GM23338 (cell line): ENCODE results near the gene PASK. TPM values are rescaled to one million over a fixed set of nuclear protein-coding genes. Genes with fewer than 3 reads are reported as not detected.
A peak's percentile ranks its signal among the peaks of the same experiment; 100 is the strongest.

Experiments
- ATAC-seq: fragments of 200-7000 bp; cut with Tn5 transposase; 3 replicates; pipeline ENCODE4 v1.9.1; 2020
- DNase-seq: peaks from one replicate; pipeline ENCODE4 v3.0.0-alpha.2; 2015; ENCODE audit warnings: low spot score
- H2AFZ ChIP-seq: fragments of 200-600 bp; sonication (generic); 2 replicates; pipeline ENCODE4 v1.8.0; 2016; ENCODE audit warnings: antibody characterized with exemption, mild to moderate bottlenecking, moderate library complexity
- H3F3A ChIP-seq: fragments of 200-600 bp; sonication (generic); replicated peaks from 2 replicates; pipeline ENCODE4 v1.8.0; 2017; ENCODE audit warnings: antibody characterized with exemption, mixed run types, low read depth
- H3K27ac ChIP-seq: fragments of 200-600 bp; sonication (generic); 2 replicates; pipeline ENCODE4 v1.6.1; 2016; ENCODE audit warnings: low read depth
- H3K27me3 ChIP-seq: fragments of 200-600 bp; sonication (generic); 2 replicates; pipeline ENCODE4 v1.8.0; 2016; ENCODE audit warnings: mild to moderate bottlenecking, mixed run types, moderate library complexity; ENCODE audit not compliant: insufficient read depth
- H3K36me3 ChIP-seq: fragments of 200-600 bp; sonication (generic); 2 replicates; pipeline ENCODE4 v1.8.0; 2016; ENCODE audit warnings: mild to moderate bottlenecking; ENCODE audit not compliant: insufficient read depth
- H3K4me1 ChIP-seq: fragments of 200-600 bp; sonication (generic); 2 replicates; pipeline ENCODE4 v1.8.0; 2016; ENCODE audit warnings: mild to moderate bottlenecking, moderate library complexity; ENCODE audit not compliant: insufficient read depth
- H3K4me2 ChIP-seq: fragments of 200-600 bp; sonication (generic); 2 replicates; pipeline ENCODE4 v1.7.1; 2017; ENCODE audit warnings: mixed run types
- H3K4me3 ChIP-seq: fragments of 200-600 bp; sonication (generic); 2 replicates; pipeline ENCODE4 v1.6.1; 2016; ENCODE audit warnings: mixed run types
- H3K79me2 ChIP-seq: fragments of 200-600 bp; sonication (generic); replicated peaks from 2 replicates; pipeline ENCODE4 v1.8.0; 2017; ENCODE audit warnings: mild to moderate bottlenecking; ENCODE audit not compliant: insufficient read depth
- H3K9me2 ChIP-seq: fragments of 200-600 bp; sonication (generic); 2 replicates; pipeline ENCODE4 v1.8.0; 2017; ENCODE audit not compliant: insufficient read depth
- H4K20me1 ChIP-seq: fragments of 200-600 bp; sonication (generic); replicated peaks from 2 replicates; pipeline ENCODE4 v1.8.0; 2017; ENCODE audit warnings: mild to moderate bottlenecking; ENCODE audit not compliant: insufficient read depth
- H3K27ac Mint-ChIP-seq: 2 replicates; pipeline ENCODE4 v1.8.0; 2020; ENCODE audit warnings: inconsistent platforms, mild to moderate bottlenecking, moderate library complexity, mixed read lengths
- H3K27me3 Mint-ChIP-seq: 3 replicates; pipeline ENCODE4 v1.8.0; 2022; ENCODE audit warnings: low read depth, mild to moderate bottlenecking, moderate library complexity, mixed read lengths, inconsistent platforms; ENCODE audit not compliant: insufficient read depth, poor library complexity
- H3K36me3 Mint-ChIP-seq: 3 replicates; pipeline ENCODE4 v1.8.0; 2021; ENCODE audit warnings: low read depth, mild to moderate bottlenecking, inconsistent platforms, moderate library complexity, mixed read lengths
- H3K4me1 Mint-ChIP-seq: 3 replicates; pipeline ENCODE4 v1.8.0; 2020; ENCODE audit warnings: mild to moderate bottlenecking, inconsistent platforms, mixed read lengths
- H3K4me3 Mint-ChIP-seq: 3 replicates; pipeline ENCODE4 v1.8.0; 2021; ENCODE audit warnings: moderate library complexity, mild to moderate bottlenecking, inconsistent platforms, mixed read lengths
- H3K9me3 Mint-ChIP-seq: 3 replicates; pipeline ENCODE4 v1.8.0; 2020; ENCODE audit warnings: moderate library complexity, mild to moderate bottlenecking, inconsistent platforms, mixed read lengths
- CREB1 ChIP-seq: fragments of 250-450 bp; sonication (Bioruptor Pico); IDR thresholded peaks from 2 replicates; pipeline ENCODE4 v1.5.0; 2020; ENCODE audit warnings: low read depth, mild to moderate bottlenecking, moderate library complexity
- EZH2 ChIP-seq: fragments of 200-600 bp; sonication (generic); IDR thresholded peaks from one replicate; pipeline ENCODE4 v1.8.0; 2017; ENCODE audit warnings: antibody characterized with exemption, mild to moderate bottlenecking, low read depth; ENCODE audit not compliant: unreplicated experiment
- EZH2phosphoT487 ChIP-seq: fragments of 200-600 bp; sonication (generic); IDR thresholded peaks from one replicate; pipeline ENCODE4 v1.8.1; 2018; ENCODE audit warnings: antibody characterized with exemption; ENCODE audit not compliant: unreplicated experiment
- JUNB ChIP-seq: IDR thresholded peaks from one replicate; pipeline ENCODE4 v1.6.1; 2016; ENCODE audit warnings: antibody characterized with exemption; ENCODE audit not compliant: unreplicated experiment
- NANOG ChIP-seq: IDR thresholded peaks from 2 replicates; pipeline ENCODE4 v1.6.1; 2016; ENCODE audit warnings: antibody characterized with exemption, borderline replicate concordance
- POLR2AphosphoS5 ChIP-seq: IDR thresholded peaks from 2 replicates; pipeline ENCODE4 v1.6.1; 2016; ENCODE audit warnings: antibody characterized with exemption, low read depth
- STAT1 ChIP-seq: IDR thresholded peaks from one replicate; pipeline ENCODE4 v1.6.1; 2016; ENCODE audit warnings: antibody characterized with exemption; ENCODE audit not compliant: unreplicated experiment
- ZNF114 ChIP-seq: fragments of 250-450 bp; sonication (Bioruptor Pico); IDR thresholded peaks from 2 replicates; pipeline ENCODE4 v1.5.0; 2020; ENCODE audit warnings: mild to moderate bottlenecking, moderate library complexity
- ZNF331 ChIP-seq: fragments of 250-450 bp; sonication (Bioruptor Pico); IDR thresholded peaks from 2 replicates; pipeline ENCODE4 v1.5.0; 2020; ENCODE audit warnings: low read depth, mild to moderate bottlenecking, moderate library complexity
- polyA plus RNA-seq: library from polyadenylated mRNA; unstranded; fragments of >200 nt; fragmentation: Nextera tagmentation; extraction: Ambion mirVana; gene quantifications from 2 replicates; pipeline ENCODE4 v1.2.1, GENCODE V29; 2016
- total RNA-seq: library from RNA; depleted of rRNA; stranded (reverse); fragments of >200 nt; shearing (Covaris generic); gene quantifications from 2 replicates; pipeline ENCODE4 v1.2.3, GENCODE V29; 2014
- TF ChIP-seq, protein P1 (sequence below): fragments of 250-450 bp; sonication (Bioruptor Pico); IDR thresholded peaks from 2 replicates; pipeline ENCODE4 v1.5.0; 2020; ENCODE audit warnings: mild to moderate bottlenecking, moderate library complexity
- TF ChIP-seq, protein P2 (sequence below): IDR thresholded peaks from 2 replicates; pipeline ENCODE4 v1.6.1; 2016; ENCODE audit warnings: antibody characterized with exemption
- TF ChIP-seq, protein P3 (sequence below): IDR thresholded peaks from one replicate; pipeline ENCODE4 v1.6.1; 2018; ENCODE audit warnings: antibody characterized with exemption; ENCODE audit not compliant: unreplicated experiment
- TF ChIP-seq, protein P4 (sequence below), 2 experiments: fragments of 200-600 bp in 1 of 2; sonication (generic) in 1 of 2; conservative IDR thresholded peaks; 2 replicates each; pipeline versions ENCODE4 v1.5.1 to v1.6.1; 2016 to 2017; ENCODE audit warnings: antibody characterized with exemption in 2 of 2, low read depth in 2 of 2, mild to moderate bottlenecking in 2 of 2, moderate library complexity in 1 of 2

The PASK gene
- total and polyA plus RNA-seq, 2 experiments from 2014 or later, result 12.5 to 38.4 TPM

DNA sequence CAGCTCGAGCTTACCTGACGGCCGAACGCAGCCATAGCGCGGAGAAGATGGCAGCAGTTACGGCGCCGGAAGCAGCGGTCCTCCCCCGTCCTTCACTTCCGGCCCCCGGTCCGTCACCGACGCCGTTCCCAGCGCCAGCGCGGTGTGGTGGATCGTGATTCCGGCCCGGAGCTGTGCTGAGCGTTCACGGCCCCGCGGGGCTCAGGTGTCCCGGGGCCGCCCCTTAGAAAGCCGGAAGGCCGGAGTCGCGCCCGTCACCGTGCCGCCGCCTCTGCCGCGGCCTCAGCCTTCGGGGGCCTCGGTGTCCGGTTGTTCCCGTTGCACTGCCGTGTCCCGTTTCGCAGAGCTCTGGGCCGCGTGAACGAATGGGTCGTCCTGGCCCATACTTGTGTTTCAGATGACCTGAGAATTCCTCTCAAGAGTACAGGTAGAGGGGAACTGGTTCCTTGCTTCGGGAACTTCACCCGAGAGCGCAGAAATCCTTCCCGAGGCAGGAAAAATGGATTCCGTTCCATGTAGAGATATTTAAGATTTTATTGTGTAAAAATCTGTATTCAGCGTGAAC, 47.0 kb downstream of the PASK start, which contains the start of gene MTERF4:
Gene MTERF4, minus strand, starts transcription at position 49 of the 565 bp plus-strand sequence. Its CDS starts 14 bp downstream, at position 35.
- H3K79me2 ChIP-seq, result peaks cover 46% of the 10 kb centered on the region

More for the DNA sequence above, 47.0 kb downstream of the PASK start, which contains the start of gene MTERF4:
- TF ChIP-seq, protein P1, sequence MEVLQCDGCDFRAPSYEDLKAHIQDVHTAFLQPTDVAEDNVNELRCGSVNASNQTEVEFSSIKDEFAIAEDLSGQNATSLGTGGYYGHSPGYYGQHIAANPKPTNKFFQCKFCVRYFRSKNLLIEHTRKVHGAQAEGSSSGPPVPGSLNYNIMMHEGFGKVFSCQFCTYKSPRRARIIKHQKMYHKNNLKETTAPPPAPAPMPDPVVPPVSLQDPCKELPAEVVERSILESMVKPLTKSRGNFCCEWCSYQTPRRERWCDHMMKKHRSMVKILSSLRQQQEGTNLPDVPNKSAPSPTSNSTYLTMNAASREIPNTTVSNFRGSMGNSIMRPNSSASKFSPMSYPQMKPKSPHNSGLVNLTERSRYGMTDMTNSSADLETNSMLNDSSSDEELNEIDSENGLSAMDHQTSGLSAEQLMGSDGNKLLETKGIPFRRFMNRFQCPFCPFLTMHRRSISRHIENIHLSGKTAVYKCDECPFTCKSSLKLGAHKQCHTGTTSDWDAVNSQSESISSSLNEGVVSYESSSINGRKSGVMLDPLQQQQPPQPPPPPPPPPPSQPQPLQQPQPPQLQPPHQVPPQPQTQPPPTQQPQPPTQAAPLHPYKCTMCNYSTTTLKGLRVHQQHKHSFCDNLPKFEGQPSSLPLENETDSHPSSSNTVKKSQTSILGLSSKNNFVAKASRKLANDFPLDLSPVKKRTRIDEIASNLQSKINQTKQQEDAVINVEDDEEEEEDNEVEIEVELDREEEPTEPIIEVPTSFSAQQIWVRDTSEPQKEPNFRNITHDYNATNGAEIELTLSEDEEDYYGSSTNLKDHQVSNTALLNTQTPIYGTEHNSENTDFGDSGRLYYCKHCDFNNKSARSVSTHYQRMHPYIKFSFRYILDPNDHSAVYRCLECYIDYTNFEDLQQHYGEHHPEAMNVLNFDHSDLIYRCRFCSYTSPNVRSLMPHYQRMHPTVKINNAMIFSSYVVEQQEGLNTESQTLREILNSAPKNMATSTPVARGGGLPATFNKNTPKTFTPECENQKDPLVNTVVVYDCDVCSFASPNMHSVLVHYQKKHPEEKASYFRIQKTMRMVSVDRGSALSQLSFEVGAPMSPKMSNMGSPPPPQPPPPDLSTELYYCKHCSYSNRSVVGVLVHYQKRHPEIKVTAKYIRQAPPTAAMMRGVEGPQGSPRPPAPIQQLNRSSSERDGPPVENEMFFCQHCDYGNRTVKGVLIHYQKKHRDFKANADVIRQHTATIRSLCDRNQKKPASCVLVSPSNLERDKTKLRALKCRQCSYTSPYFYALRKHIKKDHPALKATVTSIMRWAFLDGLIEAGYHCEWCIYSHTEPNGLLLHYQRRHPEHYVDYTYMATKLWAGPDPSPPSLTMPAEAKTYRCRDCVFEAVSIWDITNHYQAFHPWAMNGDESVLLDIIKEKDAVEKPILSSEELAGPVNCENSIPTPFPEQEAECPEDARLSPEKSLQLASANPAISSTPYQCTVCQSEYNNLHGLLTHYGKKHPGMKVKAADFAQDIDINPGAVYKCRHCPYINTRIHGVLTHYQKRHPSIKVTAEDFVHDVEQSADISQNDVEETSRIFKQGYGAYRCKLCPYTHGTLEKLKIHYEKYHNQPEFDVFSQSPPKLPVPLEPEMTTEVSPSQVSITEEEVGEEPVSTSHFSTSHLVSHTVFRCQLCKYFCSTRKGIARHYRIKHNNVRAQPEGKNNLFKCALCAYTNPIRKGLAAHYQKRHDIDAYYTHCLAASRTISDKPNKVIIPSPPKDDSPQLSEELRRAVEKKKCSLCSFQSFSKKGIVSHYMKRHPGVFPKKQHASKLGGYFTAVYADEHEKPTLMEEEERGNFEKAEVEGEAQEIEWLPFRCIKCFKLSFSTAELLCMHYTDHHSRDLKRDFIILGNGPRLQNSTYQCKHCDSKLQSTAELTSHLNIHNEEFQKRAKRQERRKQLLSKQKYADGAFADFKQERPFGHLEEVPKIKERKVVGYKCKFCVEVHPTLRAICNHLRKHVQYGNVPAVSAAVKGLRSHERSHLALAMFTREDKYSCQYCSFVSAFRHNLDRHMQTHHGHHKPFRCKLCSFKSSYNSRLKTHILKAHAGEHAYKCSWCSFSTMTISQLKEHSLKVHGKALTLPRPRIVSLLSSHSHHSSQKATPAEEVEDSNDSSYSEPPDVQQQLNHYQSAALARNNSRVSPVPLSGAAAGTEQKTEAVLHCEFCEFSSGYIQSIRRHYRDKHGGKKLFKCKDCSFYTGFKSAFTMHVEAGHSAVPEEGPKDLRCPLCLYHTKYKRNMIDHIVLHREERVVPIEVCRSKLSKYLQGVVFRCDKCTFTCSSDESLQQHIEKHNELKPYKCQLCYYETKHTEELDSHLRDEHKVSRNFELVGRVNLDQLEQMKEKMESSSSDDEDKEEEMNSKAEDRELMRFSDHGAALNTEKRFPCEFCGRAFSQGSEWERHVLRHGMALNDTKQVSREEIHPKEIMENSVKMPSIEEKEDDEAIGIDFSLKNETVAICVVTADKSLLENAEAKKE (CRISPR knock-in tag), result no peak
- TF ChIP-seq, protein P2, sequence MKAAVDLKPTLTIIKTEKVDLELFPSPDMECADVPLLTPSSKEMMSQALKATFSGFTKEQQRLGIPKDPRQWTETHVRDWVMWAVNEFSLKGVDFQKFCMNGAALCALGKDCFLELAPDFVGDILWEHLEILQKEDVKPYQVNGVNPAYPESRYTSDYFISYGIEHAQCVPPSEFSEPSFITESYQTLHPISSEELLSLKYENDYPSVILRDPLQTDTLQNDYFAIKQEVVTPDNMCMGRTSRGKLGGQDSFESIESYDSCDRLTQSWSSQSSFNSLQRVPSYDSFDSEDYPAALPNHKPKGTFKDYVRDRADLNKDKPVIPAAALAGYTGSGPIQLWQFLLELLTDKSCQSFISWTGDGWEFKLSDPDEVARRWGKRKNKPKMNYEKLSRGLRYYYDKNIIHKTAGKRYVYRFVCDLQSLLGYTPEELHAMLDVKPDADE, result peak; percentile 89
- no peak for TF ChIP-seq NANOG
- TF ChIP-seq STAT1, result no peak
- no peak for TF ChIP-seq JUNB
- TF ChIP-seq, protein P3, sequence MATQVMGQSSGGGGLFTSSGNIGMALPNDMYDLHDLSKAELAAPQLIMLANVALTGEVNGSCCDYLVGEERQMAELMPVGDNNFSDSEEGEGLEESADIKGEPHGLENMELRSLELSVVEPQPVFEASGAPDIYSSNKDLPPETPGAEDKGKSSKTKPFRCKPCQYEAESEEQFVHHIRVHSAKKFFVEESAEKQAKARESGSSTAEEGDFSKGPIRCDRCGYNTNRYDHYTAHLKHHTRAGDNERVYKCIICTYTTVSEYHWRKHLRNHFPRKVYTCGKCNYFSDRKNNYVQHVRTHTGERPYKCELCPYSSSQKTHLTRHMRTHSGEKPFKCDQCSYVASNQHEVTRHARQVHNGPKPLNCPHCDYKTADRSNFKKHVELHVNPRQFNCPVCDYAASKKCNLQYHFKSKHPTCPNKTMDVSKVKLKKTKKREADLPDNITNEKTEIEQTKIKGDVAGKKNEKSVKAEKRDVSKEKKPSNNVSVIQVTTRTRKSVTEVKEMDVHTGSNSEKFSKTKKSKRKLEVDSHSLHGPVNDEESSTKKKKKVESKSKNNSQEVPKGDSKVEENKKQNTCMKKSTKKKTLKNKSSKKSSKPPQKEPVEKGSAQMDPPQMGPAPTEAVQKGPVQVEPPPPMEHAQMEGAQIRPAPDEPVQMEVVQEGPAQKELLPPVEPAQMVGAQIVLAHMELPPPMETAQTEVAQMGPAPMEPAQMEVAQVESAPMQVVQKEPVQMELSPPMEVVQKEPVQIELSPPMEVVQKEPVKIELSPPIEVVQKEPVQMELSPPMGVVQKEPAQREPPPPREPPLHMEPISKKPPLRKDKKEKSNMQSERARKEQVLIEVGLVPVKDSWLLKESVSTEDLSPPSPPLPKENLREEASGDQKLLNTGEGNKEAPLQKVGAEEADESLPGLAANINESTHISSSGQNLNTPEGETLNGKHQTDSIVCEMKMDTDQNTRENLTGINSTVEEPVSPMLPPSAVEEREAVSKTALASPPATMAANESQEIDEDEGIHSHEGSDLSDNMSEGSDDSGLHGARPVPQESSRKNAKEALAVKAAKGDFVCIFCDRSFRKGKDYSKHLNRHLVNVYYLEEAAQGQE, result no peak
- TF ChIP-seq, protein P4, sequence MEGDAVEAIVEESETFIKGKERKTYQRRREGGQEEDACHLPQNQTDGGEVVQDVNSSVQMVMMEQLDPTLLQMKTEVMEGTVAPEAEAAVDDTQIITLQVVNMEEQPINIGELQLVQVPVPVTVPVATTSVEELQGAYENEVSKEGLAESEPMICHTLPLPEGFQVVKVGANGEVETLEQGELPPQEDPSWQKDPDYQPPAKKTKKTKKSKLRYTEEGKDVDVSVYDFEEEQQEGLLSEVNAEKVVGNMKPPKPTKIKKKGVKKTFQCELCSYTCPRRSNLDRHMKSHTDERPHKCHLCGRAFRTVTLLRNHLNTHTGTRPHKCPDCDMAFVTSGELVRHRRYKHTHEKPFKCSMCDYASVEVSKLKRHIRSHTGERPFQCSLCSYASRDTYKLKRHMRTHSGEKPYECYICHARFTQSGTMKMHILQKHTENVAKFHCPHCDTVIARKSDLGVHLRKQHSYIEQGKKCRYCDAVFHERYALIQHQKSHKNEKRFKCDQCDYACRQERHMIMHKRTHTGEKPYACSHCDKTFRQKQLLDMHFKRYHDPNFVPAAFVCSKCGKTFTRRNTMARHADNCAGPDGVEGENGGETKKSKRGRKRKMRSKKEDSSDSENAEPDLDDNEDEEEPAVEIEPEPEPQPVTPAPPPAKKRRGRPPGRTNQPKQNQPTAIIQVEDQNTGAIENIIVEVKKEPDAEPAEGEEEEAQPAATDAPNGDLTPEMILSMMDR (conservative IDR thresholded peaks at IDR 0.05; ENCODE audit: low read depth in 2 of 2), result no peak
- no peak for TF ChIP-seq EZH2
- TF ChIP-seq POLR2AphosphoS5, result peak; percentile 84
- no peak for TF ChIP-seq ZNF331 (CRISPR knock-in tag)
- TF ChIP-seq EZH2phosphoT487, result no peak
- TF ChIP-seq CREB1 (CRISPR knock-in tag), result peak; percentile 86
- TF ChIP-seq ZNF114 (CRISPR knock-in tag), result no peak
- Histone ChIP-seq H3F3A (peaks cover 7% of the 10 kb centered on the region; the same call in 1 of the 2 replicates), H3K27me3 (no peaks in the 10 kb centered on the region), H3K27ac (peak within 1 kb of the TSS; percentile 87), H2AFZ (peak within 1 kb of the TSS; percentile 99), H3K4me3 (peak within 1 kb of the TSS; percentile 94), H3K9me2 (no peaks in the 10 kb centered on the region), H4K20me1 (peaks cover 23% of the 10 kb centered on the region), H3K4me2 (peak within 1 kb of the TSS; percentile 79), H3K36me3 (peaks cover 8% of the 10 kb centered on the region; the same call in 1 of the 2 replicates), H3K4me1 (peaks cover 4% of the 10 kb centered on the region; the same call in 1 of the 2 replicates)
- DNase-seq, result peak; percentile 93
- H3K9me3 Mint-ChIP-seq, result no peaks in the 10 kb centered on the region
- peaks cover 6% of the 10 kb centered on the region; the same call in 1 of the 3 replicates for H3K4me1 Mint-ChIP-seq
- H3K36me3 Mint-ChIP-seq, result peaks cover 18% of the 10 kb centered on the region
- peak; percentile 99 for ATAC-seq
- peaks cover 6% of the 10 kb centered on the region for H3K27me3 Mint-ChIP-seq
- peak within 1 kb of the TSS; percentile 95 for H3K4me3 Mint-ChIP-seq
- peak within 1 kb of the TSS; percentile 97 for H3K27ac Mint-ChIP-seq
